Neural cell (in vitro differentiated cells): ENCODE results near the gene DBN1.

ENCODE experiments used
- RAD21 ChIP-seq: fragments of 450-650 bp; conservative IDR thresholded peaks from 2 replicates; pipeline ENCODE4 v1.6.1; 2014; ENCODE audit warnings: antibody characterized with exemption, mild to moderate bottlenecking, moderate library complexity
- TAF1 ChIP-seq: IDR thresholded peaks from 2 replicates; pipeline ENCODE4 v1.6.1; 2012; ENCODE audit warnings: low read depth
- TF ChIP-seq, protein P1 (sequence below): fragments of 450-650 bp; IDR thresholded peaks from 2 replicates; pipeline ENCODE4 v1.5.1; 2014; ENCODE audit warnings: antibody characterized with exemption, mild to moderate bottlenecking, moderate library complexity; ENCODE audit not compliant: poor library complexity, severe bottlenecking

DNA sequence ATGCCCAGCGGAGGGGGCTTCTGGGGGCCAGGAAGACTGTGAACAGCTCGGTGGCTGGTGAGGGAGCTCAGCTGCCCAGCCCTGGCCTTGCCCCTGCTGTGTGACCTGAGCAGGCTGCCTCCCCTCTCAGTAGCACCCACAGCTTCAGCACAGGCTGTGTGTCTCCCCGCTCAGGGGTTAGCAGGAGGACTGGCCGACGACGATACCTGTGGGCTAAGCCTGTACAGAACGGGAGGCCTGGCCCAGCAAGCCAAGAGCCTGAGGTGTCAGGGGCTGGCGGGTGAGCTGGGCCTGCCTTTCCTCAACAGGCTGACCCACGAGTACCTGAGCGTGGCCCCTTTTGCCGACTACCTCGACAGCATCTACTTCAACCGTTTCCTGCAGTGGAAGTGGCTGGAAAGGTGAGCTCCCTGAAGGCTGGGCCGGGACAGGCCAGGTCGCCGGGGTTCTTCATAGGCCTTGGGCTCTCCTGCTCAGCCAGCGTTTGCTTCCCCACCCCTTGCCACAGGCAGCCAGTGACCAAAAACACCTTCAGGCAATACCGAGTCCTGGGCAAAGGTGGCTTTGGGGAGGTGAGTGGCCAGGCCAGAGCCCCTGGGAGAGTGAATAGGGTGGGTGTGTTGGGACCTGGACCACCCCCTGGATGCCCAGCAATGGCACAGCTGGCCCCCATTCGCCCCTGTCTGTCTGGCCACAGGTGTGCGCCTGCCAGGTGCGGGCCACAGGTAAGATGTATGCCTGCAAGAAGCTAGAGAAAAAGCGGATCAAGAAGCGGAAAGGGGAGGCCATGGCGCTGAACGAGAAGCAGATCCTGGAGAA is 40.4 kb downstream of the DBN1 start:
- TF ChIP-seq, protein P1, sequence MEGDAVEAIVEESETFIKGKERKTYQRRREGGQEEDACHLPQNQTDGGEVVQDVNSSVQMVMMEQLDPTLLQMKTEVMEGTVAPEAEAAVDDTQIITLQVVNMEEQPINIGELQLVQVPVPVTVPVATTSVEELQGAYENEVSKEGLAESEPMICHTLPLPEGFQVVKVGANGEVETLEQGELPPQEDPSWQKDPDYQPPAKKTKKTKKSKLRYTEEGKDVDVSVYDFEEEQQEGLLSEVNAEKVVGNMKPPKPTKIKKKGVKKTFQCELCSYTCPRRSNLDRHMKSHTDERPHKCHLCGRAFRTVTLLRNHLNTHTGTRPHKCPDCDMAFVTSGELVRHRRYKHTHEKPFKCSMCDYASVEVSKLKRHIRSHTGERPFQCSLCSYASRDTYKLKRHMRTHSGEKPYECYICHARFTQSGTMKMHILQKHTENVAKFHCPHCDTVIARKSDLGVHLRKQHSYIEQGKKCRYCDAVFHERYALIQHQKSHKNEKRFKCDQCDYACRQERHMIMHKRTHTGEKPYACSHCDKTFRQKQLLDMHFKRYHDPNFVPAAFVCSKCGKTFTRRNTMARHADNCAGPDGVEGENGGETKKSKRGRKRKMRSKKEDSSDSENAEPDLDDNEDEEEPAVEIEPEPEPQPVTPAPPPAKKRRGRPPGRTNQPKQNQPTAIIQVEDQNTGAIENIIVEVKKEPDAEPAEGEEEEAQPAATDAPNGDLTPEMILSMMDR = no peak
- TF ChIP-seq TAF1 (no peak), RAD21 (no peak)
